ENCODE data around the gene GRK1.

DNA sequence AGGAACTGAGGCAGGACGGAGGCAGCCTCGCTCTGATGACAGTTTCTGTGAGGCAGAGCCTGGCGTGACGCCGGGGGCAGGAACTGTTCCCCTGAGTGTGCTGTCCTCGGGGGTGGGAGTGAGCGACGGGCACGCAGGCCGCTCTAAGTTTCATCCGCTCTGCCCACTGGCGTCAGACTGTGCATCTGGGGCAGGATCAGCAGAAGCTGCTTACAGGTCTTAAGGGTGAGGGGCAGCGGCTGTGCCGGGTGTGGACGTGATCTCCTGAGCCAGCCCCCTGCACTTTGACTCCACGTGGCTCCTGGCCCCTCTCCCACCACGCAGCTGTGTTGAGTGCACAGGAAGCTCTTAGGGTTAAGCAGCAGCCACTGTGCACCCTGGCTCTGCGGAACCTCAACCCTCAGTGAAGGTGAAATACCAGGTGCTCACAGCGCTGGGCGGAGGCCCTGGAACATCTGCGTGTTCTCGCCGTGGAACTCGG lies 1.5 kb downstream of the GRK1 start:
- TF ChIP-seq CTCF (IDR thresholded peaks at IDR 0.05): no peak
- no peak for TF ChIP-seq ZFX (IDR thresholded peaks at IDR 0.05; ENCODE audit: borderline replicate concordance)

Measured in 22Rv1 (cell line).